Measurements from ENCODE around the gene ABCA4. TPM values are rescaled to one million over a fixed set of nuclear protein-coding genes. Genes with fewer than 3 reads are reported as not detected.
"Not testable (repeated sequence)": the region's sequence is repeated elsewhere in the genome, so short reads cannot be mapped to it uniquely, and the experiment has no call there.

Gene ABCA4
- 1 to 10 TPM in 1 of 12 donors, under 1 TPM in 9, not detected in 2; 0.20 to 2.3 (median 0.70) TPM for polyA plus RNA-seq (ENCODE audit: insufficient read length in 12 of 12)
- long read RNA-seq, donor 1 = 0 reads
- long read RNA-seq, donor 2 = 0 reads
- long read RNA-seq, donor 3 = 0 reads
- long read RNA-seq, donor 4 = 0 reads
- long read RNA-seq, donor 5 = 0 reads
- long read RNA-seq, donor 6 = 0 reads
- long read RNA-seq, donor 7 = 0 reads
- long read RNA-seq, donor 8 = 0 reads
- long read RNA-seq, donor 9 = 0 reads
- long read RNA-seq, donor 10 = 0 reads
- long read RNA-seq, donor 11 = 0 reads

DNA sequence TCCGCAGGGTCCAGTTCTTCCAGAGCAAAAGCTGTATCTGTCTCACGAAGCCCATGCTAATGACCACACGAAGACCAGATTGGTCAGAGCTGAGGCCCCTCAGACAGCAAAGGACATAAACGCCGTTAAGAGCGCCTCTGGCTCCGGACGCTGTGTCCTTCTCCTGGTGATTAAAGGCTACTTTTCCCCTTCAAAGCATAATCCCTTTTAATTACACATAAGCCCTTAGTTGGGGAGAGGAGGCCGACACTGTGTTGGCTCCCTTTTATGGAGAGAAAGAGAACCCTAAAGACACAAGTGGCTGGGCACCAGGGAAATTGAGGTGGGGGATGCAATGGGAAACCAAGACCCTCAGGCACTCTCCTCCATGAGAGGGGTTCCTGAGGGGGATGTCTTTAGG, at the start of gene ABCA4:
Gene ABCA4 (minus strand): TSS at position 158 of the 400 bp plus-strand sequence. CDS start 103 bp downstream, at position 55.
- DNase-seq = no peak

DNA sequence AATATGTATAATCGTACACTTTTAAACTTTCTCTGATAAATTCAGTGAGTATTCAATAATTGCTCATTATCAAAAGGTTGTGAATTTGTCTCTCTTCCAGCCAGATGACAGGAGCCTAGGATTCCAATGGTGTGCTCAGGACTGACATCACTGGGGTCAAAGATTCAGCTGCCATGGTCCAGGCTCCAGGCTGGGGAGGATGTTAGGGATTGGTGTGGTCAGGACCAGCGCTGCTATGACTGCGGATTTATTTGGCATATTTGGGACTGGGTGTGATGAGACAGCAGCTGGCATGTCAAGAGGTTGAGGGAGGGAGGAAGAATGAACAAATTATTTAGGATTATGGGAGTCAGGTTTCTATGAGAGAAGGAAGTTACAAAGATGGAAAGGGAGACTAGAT, 48.2 kb upstream of the ABCA4 start:
- no peak for DNase-seq

DNA sequence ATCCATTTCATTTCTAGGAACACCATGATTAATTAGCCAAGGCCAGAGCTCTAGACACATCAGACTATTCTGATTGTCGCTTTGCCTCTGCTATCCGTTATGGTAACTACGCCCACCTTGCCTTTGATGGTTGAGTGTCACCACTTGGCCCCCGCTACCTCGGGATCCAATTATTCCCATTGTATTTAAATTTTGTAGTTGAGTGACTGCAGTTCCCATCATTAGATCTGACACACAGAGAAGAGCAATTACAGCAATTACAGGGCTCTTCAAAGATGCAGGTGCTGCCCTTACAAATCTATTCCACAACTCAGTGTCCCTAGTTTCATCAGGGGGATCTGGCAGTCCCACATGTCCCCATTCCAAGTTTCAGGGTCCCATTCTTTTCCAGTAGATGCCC, 44.9 kb upstream of the ABCA4 start:
- DNase-seq = no peak

DNA sequence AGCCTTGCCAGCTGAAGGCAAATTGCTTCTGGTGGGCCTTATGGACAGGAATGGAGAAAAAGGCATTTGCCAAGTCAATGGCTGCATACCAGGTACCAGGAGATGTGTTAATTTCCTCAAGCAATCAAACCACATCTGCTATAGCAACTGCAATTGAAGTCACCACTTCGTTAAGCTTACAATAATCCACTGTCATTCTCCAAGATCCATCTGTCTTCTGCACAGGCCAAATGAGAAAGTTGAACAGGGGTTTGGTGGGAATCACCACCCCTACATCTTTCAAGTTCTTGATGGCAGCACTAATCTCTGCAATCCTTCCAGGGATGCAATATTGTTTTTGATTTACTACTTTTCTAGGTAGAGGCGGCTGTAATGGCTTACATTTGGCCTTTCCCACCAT, 43.9 kb upstream of the ABCA4 start:
- not testable (repeated sequence) for DNase-seq

DNA sequence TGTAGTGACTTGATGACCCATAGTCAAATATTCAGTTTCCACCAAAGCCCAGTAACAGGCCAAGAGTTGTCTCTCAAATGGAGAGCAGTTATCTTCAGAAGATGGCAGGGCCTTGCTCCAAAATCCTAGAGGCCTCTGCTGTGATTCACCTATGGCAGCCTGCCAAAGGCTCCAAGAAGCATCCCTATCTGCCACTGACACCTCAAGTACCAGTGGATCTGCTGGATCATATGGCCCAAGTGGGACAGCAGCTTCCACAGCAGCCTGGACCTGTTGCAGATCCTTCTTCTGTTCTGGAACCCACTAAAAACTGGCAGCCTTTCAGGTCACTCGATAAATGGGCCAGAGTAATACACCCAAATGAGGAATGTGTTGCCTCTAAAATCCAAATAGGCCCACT, 43.2 kb upstream of the ABCA4 start:
- DNase-seq = not testable (repeated sequence)

DNA sequence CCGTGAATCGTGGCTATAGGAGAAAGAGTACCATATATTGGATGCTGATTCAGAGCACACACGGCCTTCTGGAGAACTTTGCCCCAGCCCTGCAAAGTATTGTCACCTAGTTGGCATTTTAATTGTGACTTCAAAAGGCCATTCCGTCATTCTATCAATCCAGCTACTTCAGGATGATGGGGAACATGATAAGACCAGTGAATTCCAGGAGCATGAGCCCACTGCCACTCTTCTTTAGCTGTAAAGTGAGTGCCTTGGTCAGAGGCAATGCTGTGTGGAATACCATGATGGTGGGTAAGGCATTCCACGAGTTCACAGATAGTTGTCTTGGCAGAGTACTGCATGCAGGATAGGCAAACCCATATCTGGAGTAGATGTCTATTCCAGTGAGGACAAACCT, 42.3 kb upstream of the ABCA4 start:
- not testable (repeated sequence) for DNase-seq

DNA sequence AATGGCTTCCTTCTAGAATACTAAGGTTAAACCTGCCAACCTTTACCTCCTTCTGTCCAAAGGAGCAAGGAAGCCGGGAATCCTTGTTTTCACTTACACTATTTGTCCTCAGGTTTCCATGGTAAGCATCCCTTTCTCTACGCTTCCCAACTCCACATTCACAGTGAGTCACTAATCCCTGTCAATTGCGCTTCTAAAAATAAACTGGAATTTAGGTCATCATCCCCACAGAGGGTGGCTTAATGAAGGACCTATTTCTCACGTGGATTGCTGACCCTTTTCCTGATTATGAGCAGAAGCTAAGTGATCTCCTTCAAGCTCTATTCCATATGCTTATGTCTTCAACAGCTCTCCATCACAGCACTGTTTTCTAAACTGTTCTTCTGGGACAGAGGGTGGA, 39.9 kb upstream of the ABCA4 start:
- peak; percentile 9 for DNase-seq

DNA sequence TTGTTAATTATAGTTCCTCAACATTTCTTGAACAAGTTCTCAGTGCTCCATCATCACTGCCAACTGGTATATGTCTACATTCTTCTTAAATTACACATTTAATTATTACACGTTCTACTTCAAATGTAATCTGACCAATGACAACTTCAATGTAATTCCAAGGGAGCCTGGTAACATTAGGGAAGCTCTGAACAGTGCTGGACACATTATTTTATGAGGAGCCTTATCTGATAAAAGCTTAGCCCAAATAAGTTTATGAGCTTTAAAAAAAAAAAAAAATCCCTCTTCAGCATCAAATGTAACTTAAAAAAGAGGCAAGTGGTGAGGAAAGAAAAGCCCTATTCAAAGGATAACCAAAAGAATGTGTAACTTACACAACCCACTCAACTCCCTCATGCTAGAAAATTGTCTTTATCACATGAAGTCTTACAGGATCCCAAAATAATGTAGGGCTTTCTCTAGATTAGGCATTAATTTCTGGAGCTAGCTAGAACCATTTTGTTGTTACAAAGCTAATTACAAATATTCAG, 35.2 kb upstream of the ABCA4 start:
- no peak for DNase-seq

DNA sequence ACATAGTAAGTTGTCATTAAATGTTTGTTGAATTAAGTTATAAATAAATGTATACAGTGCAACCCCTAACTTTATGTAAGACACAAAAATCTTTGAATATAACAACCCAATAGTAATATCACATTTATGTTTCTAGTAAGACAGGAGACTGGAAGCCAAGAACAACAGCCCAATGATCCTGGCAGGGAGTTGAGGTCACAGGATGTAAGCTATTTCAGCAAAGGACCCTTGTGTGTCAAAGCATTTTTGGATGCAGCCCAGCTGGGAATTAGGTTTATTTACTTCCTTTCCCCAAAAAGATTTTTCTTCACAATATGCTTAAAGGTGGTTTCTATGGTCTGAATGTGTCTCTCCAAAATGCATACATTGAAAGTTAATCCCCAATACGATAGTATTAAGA, 34.0 kb upstream of the ABCA4 start:
- DNase-seq = no peak

DNA sequence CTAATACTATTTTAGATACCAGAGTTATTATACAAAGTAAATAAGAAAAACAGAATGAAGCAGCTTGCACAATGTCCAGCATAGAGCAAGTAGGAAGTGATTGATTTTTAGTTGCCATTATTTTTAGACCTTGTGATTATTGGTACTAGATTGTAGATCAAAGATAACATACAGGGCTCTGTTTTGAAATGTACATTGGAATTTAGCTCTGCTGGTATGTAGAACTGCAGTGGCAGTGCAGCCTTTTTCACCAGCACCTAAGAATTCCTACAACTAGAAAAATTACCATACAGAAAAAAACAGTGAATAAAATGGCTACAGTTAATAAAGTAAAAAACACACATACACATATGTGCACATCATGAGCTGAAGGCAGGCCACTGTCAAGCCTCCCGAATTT, 32.2 kb upstream of the ABCA4 start:
- no peak for DNase-seq

DNA sequence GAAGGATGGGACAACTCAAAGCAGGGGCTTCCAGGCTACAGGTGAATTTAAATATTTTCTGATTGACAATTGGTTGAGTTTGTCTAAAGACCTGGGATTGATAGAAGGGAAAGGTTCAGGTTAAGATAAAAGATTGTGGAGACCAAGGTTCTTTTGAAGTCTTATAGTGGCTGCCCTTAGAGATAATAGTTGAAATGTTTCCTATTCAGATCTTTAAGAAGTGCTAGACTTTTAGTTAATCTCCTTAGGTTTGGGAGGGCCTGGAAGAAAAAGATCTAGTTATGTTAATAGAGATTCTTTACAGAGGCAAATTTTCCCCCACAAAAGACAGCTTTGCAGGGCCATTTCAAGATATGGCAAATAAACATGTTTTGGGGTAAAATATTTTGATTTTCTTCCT, 28.2 kb upstream of the ABCA4 start:
- not testable (repeated sequence) for DNase-seq

DNA sequence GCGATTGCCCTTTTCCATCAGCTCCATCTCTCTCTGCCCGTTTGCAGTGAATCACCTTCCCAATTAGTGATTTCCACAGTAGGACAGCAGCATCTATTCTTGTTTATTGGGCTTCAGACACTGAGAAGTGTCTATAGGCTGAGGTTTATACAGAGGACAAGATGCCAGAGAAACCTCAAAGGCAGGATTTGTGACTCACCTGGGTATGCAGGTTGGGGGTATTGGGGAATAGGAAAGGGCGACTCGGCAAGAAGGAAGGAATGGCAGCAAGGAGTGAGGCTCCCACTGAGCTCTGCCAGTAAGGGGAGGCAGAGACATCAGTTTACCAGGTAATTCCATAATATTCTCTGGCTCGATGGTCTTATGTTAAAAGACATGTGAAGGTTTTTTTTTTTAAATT, 25.3 kb upstream of the ABCA4 start:
- DNase-seq = no peak

DNA sequence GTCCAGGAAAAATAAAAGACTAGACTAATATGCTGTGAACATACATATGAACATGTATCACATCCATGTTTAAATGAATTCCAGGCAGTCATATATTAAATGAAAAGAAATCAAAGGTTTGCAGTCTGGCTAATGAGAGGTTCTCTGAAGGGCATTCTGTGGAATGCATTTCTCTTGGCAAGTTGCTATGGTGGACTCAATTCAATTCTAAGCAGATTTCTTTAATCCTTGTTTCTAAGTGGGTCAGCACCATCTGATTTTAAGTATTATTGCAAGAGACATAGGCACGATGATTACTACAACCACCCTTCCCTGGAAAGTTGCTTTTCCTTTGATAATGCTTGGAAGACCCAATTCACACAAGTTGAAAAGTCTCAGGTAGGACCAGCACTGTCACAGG, 23.9 kb upstream of the ABCA4 start:
- DNase-seq = no peak

DNA sequence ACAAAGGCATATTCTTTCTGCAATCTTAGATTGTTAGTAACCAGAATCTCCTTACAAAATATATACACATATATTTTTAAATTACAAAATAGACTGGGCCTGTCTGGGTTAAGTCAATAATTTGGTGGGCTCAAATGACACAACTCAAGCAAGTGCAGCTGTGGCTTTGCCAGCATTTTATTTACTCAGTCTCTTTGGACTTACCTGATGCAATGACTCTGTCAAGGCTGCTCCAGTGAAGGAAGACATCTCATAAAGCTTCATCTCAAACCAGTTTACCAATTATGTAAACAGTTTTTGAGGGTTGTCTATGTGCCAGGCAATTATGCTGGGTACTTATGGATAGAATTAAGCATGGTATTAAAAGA, 22.8 kb upstream of the ABCA4 start:
- no peak for DNase-seq

DNA sequence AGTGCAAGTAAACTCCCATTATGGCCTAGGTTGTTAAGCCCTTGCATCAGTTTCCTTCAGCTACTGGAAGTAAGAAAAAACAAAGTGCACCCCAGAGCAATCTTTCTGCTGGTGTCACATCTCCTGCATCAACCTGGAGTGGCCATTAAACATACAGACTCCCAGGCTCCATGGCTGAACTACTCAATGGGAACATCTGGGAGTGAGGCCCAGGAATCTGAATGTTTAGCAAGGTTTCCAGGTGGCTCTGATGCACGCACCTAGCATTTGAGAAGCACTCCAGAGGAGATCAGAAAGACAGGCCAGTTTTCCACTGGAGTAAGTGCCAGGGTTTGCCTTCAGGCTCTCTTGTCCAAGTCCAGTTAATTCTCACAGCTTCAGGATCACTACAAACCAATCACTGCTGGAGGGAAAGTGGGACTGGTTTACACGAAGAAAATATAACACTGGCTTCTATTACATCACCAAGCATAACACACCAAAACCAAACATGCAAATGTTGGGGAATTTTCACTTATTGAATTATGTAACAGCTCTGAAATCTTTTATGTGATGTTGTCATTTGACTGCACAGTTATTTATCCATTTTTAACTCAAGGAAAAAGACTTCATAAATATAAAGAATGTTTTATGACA, 22.3 kb upstream of the ABCA4 start:
- DNase-seq = no peak

DNA sequence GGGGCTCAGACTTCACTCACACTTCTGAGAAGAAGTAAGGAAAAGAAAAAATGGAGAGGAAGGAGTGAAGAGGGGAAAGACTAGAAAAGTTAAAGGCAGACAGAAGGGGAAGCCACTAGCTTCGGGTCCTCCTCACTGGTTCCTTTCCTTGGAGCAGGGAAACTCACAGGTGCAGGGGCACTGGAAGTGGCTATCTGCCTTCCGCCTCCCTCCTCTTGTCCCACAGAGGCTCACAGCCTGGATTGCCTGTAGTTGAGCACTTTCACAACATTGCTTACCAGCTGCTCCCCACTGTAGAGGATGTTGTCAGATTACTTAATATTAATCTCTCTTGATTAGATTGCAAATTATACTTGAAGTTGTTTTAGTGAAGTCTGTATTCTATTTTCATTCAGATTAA, 21.6 kb upstream of the ABCA4 start:
- no peak for DNase-seq

DNA sequence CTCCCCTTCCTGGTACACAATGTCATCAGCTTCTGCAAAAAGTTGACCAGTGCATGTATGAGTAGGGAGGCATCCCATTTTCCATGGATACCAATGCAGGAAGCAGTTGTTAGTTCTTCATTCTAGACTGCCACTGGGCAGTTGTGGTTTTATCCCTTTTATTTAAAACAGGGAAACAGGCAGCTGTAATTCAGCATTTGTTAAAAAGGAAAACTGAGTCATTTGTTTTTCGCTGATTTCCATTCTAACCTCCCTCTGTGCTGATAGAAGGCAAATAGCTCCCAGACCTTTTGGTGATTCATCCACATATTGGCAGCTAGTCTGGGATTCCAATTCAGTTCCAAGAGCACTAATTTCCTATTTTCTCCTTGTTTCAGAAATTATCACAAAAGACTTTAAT, 21.1 kb upstream of the ABCA4 start:
- no peak for DNase-seq

DNA sequence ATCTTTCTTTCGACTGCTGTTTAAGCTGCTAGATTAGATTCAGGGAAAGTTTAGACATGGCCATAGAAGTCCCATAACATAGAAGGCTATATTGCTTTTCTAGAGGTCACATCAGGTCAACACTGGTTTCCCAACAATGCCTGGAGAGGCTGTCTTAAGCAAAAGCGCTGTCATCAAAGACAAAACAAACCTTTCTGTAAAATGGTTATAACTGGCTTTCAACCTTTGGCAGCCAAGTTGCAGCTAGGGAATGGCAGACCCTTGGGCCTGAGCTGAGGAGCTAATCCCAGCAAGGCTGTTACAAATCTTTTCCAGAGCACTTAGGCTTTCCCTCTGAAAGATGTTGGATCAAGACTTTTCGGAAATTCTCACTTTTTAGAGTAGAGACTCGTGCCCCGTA, 11.2 kb upstream of the ABCA4 start:
- no peak for DNase-seq

DNA sequence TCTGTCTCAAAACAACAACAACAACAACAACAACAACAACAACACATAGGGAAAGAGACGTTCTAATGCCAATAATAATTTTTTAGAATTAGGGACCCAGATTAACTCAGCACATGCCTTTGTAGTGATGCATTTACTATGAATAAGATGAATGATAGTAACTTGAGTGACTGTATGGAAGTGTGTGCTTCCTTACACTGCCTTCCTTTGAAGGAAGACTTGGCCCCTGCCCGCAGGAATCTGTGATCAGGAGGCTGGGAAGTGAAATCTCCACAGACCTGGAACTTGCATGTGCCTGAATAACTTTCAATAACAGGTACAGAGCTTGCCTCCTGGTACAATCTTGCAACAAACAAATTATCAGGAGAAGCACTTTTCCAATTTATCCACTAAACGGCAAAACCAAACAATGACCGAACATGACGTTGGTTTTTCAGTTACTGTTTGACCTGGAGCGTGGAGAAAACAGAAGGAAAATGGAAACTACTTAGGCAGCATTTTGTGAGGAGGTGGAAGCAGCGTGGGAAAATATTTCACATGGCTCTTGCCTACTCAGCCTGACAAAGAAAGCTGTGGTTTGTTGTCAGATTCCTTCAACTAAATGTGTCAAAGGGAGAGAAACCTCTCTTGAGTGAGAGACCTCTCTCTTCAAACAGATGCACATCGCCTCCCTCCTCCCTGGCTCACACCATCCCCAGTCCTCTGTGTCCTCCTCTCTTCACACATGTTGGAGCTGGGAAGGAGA, 10.1 kb upstream of the ABCA4 start:
- DNase-seq = no peak

DNA sequence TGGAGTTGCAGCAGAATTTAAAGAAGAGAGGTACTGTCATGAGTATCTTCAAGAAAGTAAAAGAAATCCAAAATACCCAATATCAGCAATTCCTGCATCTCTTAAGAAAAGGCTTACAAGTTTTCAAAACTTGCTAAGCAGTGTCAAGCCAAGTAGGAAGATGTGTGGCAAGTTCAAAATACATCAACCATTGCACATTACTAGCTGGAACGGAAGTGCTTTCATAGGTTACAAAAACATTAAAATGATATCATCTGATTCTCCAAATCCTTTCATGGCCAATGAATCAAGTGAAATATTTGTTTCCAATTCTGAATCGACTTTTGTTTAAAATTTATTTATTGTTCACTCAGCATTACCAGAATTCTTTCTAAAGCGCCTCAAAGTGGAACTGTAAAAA, 5.7 kb upstream of the ABCA4 start:
- DNase-seq = no peak

DNA sequence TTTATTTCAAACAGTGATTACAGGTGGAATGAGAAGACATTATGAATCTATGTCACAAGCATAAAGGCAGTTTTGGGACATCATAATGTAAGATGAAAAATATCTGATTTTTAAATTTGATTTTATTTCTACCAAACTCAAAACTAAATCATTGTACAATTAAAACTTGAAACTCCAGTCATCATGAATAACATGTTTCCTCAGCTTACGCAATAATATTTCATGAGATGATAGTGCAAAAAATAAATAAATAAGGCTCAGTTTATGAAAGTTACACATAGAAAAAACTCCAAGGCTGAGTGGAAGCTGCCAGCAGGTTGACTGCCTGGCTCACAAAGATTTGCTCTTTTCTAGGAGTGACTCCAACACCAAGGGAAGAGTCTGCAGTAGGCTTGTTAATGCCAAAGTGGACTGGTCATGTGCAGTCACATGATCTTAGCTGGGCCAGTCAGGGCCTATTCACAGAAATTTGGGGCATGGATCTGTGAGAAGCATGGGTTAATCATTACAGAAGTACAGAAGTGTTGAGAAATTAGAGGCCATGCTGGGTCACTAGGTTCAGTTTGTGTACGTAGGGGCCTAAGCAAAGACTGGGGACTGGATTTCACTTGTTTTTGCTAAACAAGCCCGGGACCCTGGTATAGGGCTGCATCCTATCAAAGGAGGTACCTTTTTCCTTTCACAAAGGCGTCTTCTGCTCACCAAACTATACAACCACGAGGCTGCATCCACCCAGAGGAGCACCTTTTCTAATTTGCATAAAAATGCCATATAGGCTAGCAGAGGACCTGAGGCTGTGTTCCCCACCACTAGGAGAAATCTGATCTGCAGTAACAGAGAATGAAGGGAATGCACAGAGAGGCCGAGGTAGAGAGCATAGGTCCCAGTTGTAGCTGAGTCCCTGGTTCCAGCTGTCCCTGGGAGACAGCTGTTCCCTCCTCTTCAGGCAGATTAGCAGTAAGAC, 4.9 kb upstream of the ABCA4 start:
- DNase-seq = no peak

DNA sequence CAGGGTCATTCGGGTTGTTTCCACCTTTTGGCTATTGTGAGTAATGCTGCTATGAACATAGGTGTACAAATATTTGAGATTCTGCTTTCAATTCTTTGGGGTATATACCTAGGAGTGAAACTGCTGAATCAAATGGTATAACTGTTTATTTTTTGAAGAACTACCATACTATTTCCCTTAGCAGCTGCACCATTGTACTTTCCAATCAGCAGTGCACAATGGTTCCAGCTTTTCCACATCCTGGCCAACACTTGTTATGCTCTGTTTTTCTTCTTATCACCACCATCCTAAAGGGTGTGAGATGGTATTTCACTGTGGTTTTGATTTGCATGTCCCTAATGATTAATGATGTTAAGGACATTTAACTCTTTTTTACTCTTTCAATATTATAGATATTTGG, 3.6 kb upstream of the ABCA4 start:
- DNase-seq = no peak

Measured in muscle of arm (tissue), 14 donors.